CD4-positive, alpha-beta T cell treated with Interleukin-15 for 4 hours (primary cell): Measurements from ENCODE around the gene ARPC4.

Experiments
- DNase-seq: peaks from one replicate; pipeline ENCODE4 v3.0.0-alpha.2; 2020; ENCODE audit warnings: low spot score

ARPC4 gene

GRCh38 chr3:9792405-9793160 lies at the start of gene ARPC4, which contains the start of gene TADA3:
ARPC4 (plus strand) TSS chr3:9793082; CDS start chr3:9793122, 40 bp downstream.
TADA3 (minus strand) TSS chr3:9792473; CDS start chr3:9791466, 1,007 bp downstream.
- DNase-seq, result peak; percentile 90

DNA sequence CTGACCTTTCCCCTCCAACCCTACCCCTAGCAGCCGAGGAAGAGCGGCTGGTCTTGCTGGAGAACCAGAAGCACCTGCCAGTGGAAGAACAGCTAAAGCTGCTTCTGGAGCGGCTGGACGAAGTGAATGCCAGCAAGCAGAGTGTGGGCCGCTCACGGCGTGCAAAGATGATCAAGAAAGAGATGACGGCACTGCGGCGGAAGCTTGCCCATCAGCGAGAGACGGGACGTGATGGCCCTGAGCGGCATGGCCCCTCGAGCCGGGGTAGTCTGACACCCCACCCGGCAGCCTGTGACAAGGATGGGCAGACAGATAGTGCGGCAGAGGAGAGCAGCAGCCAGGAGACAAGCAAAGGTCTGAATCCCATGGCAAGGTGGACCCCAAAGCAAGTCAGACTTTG lies 49.3 kb upstream of the ARPC4 start:
- no peak for DNase-seq

GRCh38 chr3:9744162-9744561 lies 48.7 kb upstream of the ARPC4 start:
- DNase-seq, result no peak

DNA sequence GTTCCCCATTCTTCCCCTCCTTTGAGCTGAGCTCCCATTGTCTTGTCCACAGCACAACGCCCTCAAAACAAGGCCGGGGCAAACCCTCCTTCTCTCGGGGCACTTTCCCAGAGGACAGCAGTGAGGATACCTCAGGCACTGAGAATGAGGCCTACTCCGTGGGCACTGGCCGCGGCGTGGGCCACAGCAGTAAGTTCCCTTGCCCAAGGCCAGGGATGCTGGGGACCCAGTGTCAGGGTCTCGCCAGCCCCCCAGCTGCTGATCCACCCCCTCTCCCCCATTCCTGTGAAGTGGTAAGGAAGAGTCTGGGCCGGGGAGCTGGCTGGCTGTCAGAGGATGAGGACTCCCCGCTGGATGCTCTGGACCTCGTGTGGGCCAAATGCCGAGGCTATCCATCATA lies 47.4 kb upstream of the ARPC4 start:
- DNase-seq, result no peak

GRCh38 chr3:9746330-9746729 lies 46.6 kb upstream of the ARPC4 start:
- DNase-seq, result no peak

- DNase-seq, result no peak
Observed at GRCh38 chr3:9747267-9747666, 45.6 kb upstream of the ARPC4 start.

DNA sequence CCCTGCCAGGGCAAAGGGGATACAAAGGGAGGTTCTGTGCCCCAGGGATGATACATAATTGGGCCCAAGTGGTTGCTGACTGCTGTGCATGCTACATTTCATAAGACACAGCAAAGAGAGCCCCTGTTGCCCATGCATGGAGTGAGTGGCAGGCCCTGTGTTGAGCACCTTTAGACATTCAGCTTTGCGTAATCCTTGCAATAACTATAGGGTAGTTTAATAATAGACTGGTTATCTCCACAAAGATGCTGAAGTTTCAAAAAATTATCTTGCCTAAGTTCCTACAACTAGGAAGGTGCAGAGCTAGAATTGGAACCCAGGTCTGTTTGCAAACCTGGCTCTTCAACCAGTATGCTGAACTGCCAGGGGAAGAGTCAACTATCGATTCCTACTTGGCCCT lies 44.9 kb upstream of the ARPC4 start:
- no peak for DNase-seq

GRCh38 chr3:9749296-9749644 lies 43.6 kb upstream of the ARPC4 start:
- no peak for DNase-seq

DNA sequence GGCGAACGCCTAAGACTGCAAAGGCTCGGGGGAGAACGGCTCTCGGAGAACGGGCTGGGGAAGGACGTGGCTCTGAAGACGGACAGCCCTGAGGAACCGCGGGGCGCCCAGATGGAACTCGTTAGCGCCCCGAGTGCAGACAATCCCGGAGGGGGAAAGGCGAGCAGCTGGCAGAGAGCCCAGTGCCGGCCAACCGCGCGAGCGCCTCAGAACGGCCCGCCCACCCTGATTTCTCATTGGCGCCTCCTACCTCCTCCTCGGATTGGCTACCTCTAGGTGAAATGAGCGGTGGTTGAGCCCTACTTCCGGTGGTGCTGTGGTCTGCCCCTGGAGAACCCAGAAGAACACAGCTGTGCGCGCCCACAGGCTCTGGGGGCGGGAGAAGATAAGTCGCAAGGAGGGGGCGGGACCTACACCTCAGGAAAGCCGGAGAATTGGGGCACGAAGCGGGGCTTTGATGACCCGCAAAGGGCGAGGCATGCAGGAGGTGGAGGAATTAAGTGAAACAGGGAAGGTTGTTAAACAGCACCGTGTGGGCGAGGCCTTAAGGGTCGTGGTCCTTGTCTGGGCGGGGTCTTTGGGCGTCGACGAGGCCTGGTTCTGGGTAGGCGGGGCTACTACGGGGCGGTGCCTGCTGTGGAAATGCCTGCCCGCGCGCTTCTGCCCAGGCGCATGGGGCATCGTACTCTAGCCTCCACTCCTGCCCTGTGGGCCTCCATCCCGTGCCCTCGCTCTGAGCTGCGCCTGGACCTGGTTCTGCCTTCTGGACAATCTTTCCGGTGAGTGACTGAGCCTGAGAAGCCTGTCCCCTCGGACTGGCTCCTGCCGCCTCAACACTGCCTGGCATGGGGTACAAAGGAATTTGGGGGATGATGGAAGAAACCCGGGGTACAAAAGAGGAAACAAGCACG lies 43.0 kb upstream of the ARPC4 start, which contains the start of gene OGG1:
TSS of gene OGG1 (plus strand) at position 308 of the 911 bp plus-strand sequence. CDS start at position 643, 335 bp downstream.
- DNase-seq, result peak; percentile 95

DNA sequence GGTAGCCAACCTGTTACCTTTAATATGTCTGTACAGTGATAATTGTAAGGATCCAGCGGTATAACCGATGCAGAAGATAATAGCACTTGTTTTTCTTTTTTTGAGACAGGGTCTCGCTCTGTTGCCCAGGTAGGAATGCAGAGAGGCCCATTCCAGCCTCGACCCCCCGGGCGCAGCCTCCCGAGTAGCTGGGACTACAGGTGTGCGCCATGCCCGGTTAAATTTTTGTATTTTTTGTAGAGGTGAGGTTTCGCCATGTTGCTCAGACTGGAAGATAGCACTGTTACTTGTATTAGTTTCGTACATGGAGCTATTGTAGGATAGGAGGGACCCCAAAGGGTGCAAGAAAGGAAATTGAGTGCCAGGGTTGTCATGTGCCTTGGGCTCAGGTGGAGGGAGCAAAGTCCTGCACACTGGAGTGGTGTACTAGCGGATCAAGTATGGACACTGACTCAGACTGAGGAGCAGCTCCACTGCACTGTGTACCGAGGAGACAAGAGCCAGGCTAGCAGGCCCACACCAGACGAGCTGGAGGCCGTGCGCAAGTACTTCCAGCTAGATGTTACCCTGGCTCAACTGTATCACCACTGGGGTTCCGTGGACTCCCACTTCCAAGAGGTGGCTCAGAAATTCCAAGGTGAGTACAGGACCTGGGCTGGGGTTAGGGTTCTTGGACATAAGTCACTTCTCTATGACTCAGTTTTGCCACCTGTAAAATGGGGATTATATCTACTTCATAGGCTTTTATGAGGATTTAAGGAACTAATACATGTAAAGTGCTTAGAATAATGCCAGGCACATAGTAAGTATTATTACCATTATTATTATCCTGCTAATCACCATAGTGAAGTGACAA lies 42.1 kb upstream of the ARPC4 start:
- no peak for DNase-seq

DNA sequence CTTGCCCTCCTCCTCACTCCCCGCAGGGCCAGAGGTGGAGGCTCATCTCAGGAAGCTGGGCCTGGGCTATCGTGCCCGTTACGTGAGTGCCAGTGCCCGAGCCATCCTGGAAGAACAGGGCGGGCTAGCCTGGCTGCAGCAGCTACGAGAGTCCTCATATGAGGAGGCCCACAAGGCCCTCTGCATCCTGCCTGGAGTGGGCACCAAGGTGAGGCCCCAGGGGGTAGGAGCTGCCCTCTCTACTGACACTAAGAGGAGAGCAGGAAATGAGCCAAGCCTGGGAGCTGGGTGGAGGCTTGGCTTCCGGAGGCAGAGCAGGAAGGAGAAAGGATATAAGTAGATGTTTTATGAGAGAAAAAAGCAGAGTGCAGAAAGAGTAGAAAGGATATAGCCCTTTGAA lies 38.2 kb upstream of the ARPC4 start:
- no peak for DNase-seq

GRCh38 chr3:9757427-9757826 lies 35.5 kb upstream of the ARPC4 start:
- no peak for DNase-seq

DNA sequence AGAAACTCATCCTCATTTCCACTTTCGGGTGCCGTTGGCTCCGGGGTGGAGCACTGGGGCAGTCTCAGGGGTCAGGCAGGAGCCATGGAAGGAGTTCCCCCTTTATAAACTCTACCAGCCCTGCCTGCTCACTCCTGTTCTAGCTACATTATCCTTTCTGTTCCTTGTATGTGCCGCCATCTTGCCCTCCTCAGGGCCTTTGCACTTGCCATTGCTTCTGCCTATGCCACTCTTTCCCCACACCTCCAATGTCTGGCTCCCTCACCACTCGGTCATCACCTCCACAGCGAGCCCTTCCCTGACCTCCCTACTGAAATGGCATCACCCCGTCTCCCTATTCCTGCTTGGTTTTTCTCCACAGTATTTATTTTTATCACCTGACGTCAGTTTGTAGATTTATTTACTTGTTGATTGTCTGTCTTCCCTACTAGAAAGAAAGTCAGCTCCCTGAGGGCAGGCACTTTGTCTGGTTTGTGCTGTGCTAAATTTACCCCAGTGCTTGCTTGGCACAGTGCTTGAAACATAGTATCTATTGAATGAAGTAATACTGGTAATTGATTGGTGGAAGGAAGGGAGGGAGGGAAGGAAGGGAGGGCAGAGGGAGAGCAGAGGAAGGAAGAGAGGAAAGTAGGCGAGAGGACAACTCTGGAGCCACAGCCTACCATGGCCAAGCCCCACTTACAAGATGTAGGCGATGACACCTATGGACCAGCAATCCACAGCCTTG lies 31.9 kb upstream of the ARPC4 start:
- no peak for DNase-seq

GRCh38 chr3:9761919-9762318 lies 31.0 kb upstream of the ARPC4 start:
- no peak for DNase-seq

GRCh38 chr3:9762871-9763270 lies 30.0 kb upstream of the ARPC4 start:
- no peak for DNase-seq

GRCh38 chr3:9765865-9766264 lies 27.0 kb upstream of the ARPC4 start:
- no peak for DNase-seq

GRCh38 chr3:9767418-9767817 lies 25.5 kb upstream of the ARPC4 start:
- no peak for DNase-seq

DNA sequence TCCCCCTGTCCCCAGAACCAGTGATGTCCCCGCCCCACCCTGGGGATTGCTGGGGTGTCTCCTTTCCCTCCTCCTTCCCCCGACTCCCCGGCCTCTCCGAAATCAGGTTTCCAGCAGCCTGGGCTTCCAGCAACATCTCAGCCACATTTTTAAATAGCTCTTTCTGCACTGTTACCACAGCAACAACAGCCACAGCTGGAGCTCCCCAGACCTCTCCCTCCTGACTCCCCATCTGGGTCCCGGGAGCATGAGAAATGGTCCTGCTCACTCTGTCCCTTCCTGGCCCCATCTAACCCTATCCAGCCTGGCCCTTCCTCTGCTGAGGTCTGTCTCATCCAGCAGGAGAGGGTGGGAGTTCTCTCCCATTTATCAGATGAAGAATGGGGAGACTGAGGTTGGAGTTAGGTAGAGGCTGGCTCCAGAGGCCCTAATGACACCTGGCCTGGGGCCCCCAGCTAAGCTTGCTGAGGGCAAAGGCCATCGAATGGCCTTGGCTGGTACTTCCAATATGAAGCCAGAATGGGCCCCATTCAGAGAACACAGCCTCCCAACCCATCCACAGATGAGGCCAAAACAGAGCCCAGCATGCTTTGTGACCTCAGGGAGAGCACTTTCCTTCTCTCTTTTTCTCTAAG lies 24.6 kb upstream of the ARPC4 start:
- DNase-seq, result no peak

- no peak for DNase-seq
Observed at GRCh38 chr3:9769012-9769411, 23.9 kb upstream of the ARPC4 start.

GRCh38 chr3:9769426-9770275 lies 23.2 kb upstream of the ARPC4 start, which contains the start of gene CAMK1:
CAMK1 (minus strand) TSS chr3:9769947; CDS start chr3:9767749, 2,198 bp downstream.
- peak; percentile 50 for DNase-seq
